GM12875 (cell line): Measurements from ENCODE around the gene EYA3.

Source experiments
- H3K4me3 ChIP-seq: one replicate; pipeline ENCODE4 v1.5.1; 2011; ENCODE audit warnings: low read depth, low read length, control low read depth
- TF ChIP-seq, protein P1 (sequence below): IDR thresholded peaks from 2 replicates; pipeline ENCODE4 v1.5.1; 2011; ENCODE audit warnings: low read depth, mild to moderate bottlenecking, control low read depth, inconsistent platforms, low read length, moderate library complexity, borderline replicate concordance; ENCODE audit not compliant: insufficient read depth

EYA3 gene

GRCh38 chr1:27963393-27963792 lies 125.0 kb downstream of the EYA3 start:
- TF ChIP-seq, protein P1, sequence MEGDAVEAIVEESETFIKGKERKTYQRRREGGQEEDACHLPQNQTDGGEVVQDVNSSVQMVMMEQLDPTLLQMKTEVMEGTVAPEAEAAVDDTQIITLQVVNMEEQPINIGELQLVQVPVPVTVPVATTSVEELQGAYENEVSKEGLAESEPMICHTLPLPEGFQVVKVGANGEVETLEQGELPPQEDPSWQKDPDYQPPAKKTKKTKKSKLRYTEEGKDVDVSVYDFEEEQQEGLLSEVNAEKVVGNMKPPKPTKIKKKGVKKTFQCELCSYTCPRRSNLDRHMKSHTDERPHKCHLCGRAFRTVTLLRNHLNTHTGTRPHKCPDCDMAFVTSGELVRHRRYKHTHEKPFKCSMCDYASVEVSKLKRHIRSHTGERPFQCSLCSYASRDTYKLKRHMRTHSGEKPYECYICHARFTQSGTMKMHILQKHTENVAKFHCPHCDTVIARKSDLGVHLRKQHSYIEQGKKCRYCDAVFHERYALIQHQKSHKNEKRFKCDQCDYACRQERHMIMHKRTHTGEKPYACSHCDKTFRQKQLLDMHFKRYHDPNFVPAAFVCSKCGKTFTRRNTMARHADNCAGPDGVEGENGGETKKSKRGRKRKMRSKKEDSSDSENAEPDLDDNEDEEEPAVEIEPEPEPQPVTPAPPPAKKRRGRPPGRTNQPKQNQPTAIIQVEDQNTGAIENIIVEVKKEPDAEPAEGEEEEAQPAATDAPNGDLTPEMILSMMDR, result no peak

DNA sequence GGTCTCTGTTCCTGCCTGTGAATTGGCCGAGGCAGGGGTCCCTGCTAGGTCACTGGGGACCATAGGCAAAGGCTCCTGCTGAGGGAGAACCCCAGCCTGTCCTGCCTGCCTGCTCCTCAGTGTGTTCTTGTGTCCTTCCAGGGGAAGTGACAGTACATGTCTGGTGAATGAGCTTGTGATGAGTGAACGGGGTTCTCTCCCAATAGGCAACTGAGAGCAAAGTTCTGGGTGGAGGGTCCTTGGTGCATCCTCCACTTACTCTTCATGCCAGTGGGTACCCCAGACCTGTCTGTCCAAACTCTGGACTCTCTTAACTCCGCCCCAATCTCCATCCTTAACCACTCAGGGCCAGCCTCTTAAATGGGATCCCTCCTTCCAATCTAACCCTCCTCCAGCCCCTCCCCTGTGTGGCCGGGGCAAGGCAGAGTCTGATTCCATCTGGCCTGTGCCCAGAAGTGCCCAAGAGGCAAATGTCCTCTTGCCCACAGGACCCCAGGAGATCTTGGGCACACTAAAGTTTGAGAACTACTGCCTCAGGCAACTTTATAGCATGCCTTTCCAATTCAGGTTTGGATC lies 126.7 kb downstream of the EYA3 start:
- no peak overlapping the region for H3K4me3 ChIP-seq
- TF ChIP-seq, protein P1, result no peak

More at GRCh38 chr1:27963393-27963792, 125.0 kb downstream of the EYA3 start:
- no peak overlapping the region for H3K4me3 ChIP-seq

- TF ChIP-seq, protein P1, result no peak
- no peak overlapping the region for H3K4me3 ChIP-seq
These were observed 127.4 kb downstream of the EYA3 start for GRCh38 chr1:27960762-27961645.

- TF ChIP-seq, protein P1, result peak; percentile 57
These were observed 128.4 kb downstream of the EYA3 start, which contains the start of gene XKR8 for GRCh38 chr1:27959792-27960603. Gene XKR8 (plus strand): TSS chr1:27959973. CDS start chr1:27960070, 97 bp downstream.

DNA sequence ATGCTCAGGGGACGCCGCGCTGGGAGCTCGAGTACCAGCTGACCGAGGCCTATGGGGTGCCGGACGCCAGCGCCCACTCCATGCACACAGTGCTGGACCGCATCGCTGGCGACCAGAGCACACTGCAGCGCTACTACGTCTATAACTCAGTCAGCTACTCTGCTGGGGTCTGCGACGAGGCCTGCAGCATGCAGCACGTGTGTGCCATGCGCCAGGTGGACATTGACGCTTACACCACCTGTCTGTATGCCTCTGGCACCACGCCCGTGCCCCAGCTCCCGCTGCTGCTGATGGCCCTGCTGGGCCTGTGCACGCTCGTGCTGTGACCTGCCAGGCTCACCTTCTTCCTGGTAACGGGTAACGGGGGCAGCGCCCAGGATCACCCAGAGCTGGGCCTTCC lies 129.9 kb downstream of the EYA3 start:
- TF ChIP-seq, protein P1, result no peak
- H3K4me3 ChIP-seq, result no peak overlapping the region

More at GRCh38 chr1:27959792-27960603, 128.4 kb downstream of the EYA3 start, which contains the start of gene XKR8:
- H3K4me3 ChIP-seq, result peak within 1 kb of the TSS; percentile 87

DNA sequence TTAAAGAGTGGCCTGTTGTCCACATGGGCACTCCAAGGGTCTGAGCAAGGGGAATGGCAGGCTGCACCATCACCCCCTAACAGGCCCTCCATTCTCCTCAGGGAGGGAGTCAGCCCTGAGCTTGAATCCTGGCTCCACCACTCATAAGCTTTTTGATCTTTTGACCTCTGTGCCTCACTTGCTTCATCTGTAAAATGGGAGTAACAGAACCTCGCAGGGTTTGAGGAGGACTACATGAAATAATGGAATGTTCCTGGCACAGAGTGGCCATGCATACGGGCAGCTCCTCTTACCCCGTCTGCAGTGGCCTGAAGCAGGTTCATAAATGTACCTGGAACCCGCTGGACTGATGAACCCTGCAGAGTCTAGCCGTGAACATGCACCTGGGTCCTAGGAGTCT lies 130.8 kb downstream of the EYA3 start:
- TF ChIP-seq, protein P1, result no peak
- no peak overlapping the region for H3K4me3 ChIP-seq
